ENCODE data around the gene PAFAH2. TPM values are rescaled to one million over a fixed set of nuclear protein-coding genes. Genes with fewer than 3 reads are reported as not detected.
"Not testable (repeated sequence)": the region's sequence is repeated elsewhere in the genome, so short reads cannot be mapped to it uniquely, and the experiment has no call there.

PAFAH2 gene
- polyA plus RNA-seq, 4 donors: 17.1 to 22.2 (median 19.1) TPM

DNA sequence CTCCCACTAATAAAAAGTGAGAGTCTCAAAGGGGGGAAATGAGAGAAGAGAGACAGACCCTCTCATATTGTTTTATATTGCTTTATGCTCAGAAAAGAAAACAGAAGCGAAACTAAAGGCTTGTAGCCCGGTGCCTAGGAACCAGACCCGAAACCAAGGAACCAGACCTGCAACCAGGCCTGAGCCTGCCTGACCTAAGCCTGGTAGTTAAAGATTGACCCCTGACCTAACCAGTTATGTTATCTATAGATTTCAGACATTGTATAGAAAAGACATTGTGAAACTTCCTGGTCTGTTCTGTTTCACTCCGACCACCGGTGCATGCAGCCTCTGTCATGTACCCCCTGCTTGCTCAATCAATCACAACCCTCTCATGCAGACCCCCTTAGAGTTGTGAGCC, 54.4 kb downstream of the PAFAH2 start:
- not testable (repeated sequence) for DNase-seq (ENCODE audit: low read depth in 4 of 4, low spot score in 3 of 4)

DNA sequence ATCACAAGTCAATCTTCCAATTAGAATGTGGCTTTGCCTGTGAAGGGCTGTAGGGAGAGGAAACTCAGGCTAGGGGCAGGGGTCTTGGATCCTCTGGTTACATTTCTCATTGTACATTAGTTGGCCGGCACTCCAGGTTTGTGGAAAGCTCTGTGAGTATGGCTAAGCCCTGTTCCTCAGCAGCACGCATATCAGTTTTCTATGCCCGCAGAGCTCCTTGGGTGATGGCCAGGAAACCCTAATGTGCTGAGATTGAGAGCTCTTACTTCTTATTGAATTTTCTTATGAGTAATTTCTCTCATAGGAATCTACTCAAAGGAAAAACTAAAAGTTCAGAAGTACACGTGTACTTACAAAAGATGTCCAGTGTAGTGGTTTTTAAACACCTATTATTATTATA, 60.9 kb downstream of the PAFAH2 start:
- no peak for DNase-seq (ENCODE audit: low read depth in 4 of 4, low spot score in 3 of 4)

DNA sequence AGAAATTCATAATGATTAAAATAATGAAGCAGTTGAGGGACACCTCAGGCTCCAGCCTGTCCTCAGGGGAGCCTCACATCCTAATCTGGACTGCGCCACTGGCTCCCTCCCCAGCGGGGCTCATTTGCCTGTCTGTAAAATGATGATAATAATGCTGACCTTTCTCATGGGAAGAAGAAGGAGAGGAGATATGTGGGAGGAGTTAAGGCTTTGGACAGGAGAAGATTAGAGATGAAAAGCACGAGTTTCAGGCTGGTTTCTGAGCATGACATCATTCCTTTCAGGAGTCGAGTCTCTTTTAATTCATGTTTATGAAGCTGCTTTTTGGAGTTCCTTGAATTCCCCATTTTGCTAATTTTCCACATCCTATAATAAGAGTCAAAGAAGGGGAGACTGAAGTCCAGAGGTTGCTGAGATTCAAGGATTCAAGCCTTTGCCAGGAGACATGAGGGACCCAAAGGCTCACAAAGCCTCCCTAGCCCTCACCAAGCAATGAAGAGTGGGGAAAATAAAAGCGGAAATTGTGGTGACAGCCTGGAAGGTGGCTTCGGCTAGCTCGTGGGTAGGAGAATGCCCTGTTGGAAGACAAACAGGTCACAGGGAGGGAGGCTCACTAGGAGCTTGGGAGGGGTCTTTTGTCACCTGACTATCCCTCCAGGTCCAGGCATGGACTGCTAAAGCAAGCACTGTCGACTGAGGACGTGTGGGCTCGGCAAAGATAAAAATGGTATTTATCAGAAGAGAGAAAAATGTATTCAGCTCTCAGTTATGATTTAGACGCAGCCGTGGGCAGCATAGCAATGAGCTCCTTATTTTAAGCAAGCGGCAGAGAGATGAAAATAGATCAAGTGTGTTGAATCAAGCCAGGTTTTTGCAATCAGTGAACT, 64.1 kb downstream of the PAFAH2 start:
- no peak for DNase-seq (ENCODE audit: low read depth in 4 of 4, low spot score in 3 of 4)

DNA sequence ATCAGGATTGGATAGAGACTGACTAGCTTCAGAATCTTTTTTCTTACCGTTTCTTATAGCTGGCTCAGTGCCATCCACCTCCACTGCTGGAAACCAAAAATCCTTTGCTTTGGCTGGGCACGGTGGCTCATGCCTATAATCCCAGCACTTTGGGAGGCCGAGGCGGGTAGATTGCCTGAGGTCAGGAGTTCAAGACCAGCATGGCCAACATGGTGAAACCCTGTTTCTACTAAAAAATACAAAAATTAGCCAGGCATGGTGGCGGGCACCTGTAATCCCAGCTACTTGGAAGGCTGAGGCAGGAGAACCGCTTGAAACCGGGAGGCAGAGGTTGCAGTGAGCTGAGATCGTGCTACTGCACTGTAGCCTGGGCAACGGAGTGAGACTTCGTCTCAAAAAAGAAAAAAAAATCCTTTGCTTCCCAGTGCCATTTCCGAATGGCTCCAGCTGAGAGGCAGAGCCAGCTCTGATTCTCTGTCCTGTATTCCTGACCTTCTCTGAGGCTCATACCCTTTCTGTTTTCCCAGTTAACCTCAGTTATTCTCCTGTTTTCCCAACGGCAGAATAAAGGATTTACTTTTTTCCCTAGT, 65.0 kb downstream of the PAFAH2 start:
- DNase-seq (ENCODE audit: low read depth in 4 of 4, low spot score in 3 of 4): not testable (repeated sequence)

DNA sequence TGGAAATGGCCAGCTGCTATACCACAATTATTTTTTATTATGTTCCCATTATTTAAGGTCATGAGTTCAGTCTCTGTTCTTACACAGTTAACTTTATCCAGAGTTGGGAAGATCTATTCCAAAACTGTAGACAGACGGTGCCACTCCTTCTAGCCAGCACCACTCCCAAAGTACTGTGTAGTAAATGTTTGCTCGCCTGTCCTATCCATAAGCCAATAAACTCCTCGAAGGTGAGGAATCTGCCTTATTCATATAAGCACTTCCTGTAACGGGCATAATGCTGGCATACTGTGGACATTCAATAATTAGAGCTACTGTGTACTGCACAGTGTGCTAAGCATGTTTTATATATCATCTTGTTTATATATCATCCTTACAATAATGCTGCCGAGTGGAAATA, 65.5 kb downstream of the PAFAH2 start:
- no peak for DNase-seq (ENCODE audit: low read depth in 4 of 4, low spot score in 3 of 4)

DNA sequence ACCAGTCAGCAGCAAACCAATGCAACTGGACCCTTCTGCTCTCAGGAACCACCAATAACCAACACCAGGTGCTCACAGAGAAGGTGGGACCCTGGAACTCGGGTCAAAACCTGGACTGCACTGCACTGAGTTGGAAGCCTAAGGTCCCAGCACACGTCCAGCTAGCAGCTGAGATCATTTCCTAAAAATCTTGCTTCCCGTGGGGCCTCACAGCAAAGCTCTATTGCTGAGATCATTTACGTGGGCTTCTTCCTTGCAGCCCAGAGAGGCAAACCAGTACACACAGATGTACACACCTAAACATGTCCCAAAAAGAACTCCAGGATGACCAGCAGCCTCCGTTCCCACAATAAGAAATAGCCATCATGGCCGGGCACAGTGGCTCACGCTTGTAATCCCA, 68.8 kb downstream of the PAFAH2 start:
- DNase-seq (ENCODE audit: low read depth in 4 of 4, low spot score in 3 of 4): no peak

DNA sequence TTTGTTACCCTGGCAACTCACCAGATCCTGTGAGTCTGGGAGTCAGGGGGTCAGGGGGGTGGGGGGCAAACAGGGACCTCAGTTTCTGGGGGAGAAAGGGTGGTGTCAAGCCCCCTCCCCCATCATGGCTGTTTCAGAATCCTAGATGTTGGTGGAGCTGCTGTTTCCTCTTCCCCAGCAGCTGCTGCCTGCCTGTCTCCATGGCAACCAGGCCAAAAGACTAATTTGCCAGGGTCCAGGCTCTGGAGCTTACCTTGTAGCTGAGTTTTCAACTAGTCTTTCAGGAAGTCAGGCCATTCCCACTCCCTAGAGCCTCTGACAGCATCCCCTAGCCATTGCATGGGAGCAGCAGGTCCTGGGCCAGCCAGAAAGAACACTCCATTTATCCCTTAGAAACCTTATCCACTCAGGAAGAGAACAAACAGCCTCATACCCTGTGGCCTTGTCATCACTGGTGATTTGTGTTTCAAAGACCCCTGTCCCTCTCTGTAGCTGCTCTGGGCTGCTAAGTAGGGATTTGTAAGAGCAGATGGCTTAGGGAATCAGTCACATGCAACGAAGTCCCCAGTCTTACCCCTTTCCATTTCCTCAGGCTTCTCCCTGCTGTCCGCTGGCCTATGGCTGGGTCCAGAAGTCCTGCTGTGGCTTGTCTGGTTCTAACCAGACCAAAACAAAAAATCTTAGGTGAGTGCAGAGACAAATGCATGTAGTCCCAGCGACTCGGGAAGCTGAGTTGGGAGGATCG, 70.2 kb downstream of the PAFAH2 start:
- no peak for DNase-seq (ENCODE audit: low read depth in 4 of 4, low spot score in 3 of 4)

DNA sequence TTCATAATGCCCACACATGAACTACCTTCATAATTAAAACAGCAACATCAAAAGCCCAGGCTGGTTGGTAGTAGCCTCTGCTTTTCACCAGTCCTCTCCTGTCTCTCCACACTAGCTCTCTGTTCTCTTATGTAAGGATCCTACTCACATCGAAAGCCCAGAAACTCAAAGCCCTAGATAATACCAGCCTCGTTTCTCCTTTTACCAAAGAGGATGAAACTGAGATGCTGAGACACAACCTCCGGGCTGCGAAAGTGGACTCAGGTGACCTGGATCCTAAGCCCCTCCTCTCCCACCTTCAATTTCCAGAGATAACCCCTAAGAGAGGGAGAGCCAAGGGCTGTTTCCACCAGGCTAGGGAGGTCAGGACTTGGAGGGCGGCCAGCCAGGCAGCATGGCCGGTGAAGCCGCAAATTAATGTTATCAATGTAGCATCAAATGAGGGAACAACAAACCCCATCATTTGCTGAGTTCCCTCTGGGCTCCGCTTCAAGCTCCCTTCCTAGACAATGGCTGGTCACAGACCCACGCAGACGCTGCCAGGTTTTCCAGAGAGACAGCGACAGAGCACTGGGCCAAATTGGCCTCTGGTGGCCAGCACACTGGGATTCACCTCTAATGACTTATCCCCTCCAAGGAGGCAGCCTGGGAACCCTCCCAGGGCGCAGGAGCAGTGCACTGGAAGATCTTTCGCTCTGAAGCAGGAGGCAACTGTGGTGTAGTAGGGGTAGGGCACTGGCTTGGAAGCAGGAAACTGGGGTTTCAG, 70.9 kb downstream of the PAFAH2 start:
- no peak for DNase-seq (ENCODE audit: low read depth in 4 of 4, low spot score in 3 of 4)

DNA sequence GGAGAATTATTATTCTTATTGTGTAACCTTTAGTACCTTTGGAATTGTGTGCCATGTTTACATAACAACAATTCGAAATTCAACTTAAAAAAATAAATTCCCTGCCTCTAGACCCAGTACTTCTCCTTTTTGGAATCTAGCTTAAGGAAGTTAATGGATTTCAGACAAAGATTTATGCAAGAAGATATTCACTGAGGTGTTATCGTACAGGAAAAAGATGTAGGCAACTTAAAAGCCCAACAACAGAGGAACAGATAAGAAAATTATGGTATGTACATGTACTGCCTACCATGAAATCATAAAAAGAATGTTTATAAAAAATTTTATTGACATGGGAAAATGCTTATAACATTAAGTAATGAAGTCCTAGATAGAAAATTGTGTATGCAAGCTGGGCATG, 73.4 kb downstream of the PAFAH2 start:
- no peak for DNase-seq (ENCODE audit: low read depth in 4 of 4, low spot score in 3 of 4)

DNA sequence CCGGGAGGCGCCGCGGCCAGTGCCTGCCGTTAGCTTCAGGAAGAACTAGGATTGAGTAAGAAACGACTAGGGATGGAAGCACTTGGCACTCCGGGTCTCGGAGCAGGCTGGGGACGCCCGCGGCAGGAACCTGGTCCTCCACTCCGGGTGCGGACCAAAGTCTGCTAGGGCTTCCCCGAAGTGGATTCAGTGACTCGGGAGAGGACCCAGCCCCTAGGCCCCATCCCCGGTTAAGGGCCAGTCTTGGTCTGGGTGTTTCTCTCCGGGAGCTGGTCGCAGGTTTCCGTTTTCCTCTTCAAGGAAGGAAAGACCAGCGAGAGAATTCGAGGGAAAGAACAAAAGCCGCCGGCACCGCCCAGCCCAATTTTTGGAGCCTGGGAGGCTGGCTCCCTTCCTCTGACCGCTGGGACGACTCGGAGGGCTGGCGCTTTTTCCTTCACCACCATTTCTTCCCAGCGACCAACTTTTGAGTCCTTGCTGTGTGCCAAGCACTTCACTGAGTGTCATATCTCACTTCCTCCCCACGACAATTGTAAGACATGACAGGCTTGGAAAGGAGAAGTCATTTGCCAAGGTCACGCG, 74.8 kb downstream of the PAFAH2 start:
- no peak for DNase-seq (ENCODE audit: low read depth in 4 of 4, low spot score in 3 of 4)

DNA sequence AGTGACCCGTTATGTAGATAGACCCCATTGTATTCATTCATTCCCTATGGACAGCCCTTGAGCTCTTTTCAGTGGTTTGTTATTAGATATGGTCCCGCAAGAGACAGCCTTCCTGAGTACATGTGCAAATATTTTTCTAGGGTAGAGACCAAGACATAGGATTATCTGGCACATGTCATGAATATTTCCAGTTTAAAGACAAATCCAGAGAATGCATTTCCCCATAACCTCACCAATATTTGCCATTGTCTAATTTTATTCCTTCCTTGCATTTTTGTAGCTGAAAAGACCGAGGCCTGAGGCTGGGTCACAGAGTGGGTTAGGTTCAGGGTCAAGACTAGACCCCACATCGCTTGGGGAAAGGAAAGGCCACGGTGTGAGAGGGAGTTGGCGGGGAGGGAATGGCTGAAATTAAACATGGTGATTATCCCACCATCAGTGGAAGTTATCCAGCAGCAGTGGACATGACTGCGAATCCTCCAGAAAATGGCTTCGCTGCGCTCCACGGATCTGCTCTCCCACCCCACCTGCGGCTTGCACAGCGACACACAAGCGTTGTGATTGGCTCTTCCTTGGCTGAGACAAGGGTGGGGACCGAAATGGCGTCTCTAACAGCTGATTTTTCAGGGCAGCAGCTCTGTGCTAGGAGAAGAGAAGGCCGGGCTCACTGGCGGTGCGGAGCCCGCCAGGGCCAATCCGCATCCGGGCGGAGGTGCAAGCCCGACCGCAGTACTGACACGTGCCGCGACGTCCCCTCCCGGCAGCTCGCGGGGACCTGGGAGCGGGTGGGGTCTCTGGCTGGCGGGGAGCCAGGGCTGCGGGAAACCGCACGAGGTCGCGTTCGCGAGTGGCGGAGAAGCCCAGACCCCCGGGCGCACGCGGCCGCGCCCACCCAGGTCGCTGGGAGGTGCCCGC, 75.5 kb downstream of the PAFAH2 start:
- no peak for DNase-seq (ENCODE audit: low read depth in 4 of 4, low spot score in 3 of 4)

DNA sequence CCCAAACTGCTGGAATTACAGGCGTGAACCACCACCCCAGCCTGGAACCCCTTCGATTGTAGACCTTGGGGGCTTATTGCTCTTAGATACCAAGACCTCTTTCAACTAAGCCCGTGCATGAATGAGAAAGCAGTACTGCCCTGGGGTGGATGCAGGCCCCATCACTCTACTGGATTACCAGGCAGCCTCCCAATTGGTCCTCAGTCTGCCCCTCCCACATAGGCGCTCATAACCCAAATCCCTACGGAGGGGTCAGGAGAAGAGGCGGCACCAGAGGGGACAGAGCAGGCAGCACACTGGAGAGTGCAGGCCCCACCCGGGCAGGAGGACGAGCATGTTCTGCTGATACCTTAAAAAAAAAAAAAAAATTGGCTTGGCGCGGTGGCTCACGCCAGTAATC, 79.2 kb downstream of the PAFAH2 start:
- DNase-seq (ENCODE audit: low read depth in 4 of 4, low spot score in 3 of 4): no peak

DNA sequence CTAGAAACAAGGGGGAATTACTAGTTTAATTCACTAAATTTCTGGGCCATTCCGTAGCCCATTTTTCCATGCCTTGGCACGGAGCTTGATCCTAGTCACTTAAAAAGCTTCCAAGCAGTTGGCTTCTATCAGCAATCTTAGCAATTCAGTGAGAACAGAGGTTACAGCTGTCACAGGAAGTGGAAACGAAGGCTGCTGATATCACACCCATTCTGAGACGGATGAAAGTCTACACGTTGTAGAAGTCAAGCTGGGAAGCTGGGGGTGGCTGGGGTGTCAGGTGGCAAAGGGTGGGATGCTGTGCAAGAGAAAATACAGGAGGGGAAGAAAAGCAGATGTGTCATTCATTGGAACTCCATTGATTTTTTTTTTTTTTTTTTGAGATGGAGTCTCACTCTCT, 79.9 kb downstream of the PAFAH2 start:
- no peak for DNase-seq (ENCODE audit: low read depth in 4 of 4, low spot score in 3 of 4)

DNA sequence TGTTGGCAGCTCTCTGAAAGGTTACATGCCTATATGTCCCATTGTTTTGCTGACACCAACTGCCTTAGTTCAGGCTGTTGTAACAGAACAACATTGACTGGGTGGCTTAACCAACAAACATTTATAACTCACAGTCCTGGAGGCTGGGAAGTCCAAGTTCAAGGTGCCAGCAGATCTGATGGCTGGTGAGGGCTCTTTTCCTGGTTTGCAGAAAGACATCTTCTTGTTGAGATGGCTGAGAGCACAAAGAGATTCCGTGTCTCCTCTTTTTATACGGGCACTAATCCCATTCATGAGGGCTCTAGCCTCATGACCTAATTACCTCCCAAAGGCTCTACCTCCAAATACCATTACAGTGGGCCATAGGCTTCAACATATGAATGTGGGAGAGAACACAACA, 81.4 kb downstream of the PAFAH2 start:
- no peak for DNase-seq (ENCODE audit: low read depth in 4 of 4, low spot score in 3 of 4)

DNA sequence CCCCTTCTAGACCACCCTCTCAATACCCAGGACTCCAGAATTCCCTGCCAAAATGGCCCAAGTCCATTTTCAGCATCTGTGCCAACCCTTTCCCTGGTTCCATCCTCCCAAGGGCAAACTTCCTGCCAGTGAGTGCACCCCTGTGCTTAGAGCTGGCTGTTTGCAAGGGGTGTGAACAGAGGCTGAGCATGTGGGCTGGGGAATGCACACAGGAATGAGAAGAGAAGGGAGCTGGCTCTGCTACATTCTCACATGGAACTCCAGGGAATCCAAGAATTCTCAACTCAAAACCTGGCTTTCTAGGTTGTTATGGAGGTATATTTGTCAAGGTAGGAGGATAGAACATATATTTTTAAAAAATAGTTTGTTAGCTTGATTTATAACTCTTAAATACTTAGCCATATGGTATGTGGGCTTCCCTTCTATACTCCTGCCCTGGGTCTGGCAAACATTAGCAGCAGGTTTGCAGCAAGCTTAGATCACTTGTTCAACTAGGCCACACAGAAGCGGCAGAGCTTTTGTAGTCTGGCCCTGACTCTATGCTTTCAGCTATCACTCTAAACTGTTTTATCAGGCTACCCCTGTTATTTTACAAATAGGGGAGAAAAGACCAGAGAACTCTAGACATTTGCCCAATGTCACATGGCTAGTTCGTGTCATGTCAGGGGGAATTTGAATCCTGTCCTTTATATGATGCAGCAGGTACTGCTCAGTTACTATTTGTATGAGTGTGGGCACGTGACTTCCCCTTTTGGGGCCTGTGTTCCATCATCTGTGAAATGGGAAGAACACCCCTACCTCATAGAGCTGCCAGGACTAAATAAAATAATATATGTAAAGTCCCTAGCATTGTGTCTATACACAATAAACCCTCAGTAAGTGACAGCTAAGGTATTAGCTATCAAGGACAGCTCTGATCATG, 83.5 kb downstream of the PAFAH2 start:
- no peak for DNase-seq (ENCODE audit: low read depth in 4 of 4, low spot score in 3 of 4)

DNA sequence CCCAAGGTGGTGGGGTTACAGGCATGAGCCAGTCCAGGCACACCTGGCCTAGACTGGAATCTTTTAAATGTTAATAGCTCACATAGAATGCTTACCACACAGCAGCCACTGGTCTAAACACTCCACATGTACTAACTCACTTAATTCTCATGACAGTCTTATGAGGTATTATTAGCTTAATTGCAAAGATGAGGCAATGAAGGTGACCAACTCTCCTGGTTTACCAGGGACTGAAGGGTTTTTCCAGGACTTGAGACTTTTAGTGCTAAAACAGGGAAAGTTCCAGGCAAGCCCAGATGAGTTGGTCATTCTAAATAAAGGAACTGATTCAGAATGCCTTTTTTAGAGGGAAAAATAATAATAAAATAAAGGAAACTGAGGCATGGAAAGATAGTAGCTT, 84.7 kb downstream of the PAFAH2 start:
- DNase-seq (ENCODE audit: low read depth in 4 of 4, low spot score in 3 of 4): no peak

DNA sequence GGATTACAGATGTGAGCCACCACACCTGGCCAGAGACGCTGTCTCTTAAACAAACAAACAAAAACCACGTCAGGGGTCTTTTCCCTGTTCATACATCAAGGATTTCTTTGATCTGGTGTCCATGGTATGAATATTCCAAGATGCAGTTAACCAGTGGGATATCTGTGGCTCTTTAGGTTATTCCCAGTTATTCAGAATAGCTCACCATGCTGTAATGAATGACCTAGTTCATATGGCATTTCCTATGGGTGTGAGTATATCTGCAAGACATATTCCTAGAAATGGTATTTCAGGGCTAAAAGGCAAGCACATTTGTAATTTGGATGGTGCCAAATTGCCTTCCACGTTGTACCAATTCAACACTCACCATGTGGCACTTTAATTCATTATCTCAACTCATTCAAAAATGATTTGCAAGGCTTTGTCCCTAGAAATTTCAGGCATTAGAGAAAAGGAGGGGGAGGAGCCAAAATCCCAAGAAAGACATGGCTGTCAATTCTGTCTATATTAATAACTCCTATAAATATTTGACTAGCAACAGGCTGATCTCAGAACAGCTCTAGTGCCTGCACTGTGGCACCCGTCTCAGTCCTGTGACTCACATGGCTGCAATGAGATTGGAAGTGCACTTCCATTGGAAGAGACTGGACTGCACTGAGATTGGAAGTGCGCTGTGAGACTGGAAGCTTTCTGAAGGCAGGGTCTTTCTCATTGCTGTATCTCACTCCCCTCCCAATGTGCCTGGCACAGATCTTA, 85.6 kb downstream of the PAFAH2 start:
- DNase-seq (ENCODE audit: low read depth in 4 of 4, low spot score in 3 of 4): no peak

DNA sequence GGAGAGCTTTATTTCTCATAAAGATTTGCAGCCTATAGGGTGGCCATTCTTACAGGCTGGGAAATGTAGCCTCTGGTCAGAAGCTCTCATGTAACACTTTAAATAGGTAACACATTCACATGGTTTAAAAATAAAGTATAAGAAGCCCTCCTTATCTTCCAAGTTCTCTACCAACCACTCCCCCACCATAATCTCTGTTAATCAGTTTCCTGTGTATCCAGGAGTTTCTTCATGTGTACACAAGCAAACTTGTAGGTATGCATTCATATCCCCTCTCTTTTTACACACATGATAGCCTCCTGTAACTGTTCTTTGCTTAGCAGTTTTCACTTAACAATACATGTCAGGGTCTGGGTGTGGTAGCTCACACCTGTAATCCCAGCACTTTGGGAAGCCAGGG, 86.7 kb downstream of the PAFAH2 start:
- no peak for DNase-seq (ENCODE audit: low read depth in 4 of 4, low spot score in 3 of 4)
